Body of pancreas (tissue), 4 donors: ENCODE results near the gene ZDHHC21. TPM values are rescaled to one million over a fixed set of nuclear protein-coding genes. Genes with fewer than 3 reads are reported as not detected.

Experiments used
- ATAC-seq: fragments of 150-250 bp; one replicate; pipeline ENCODE4 v1.9.1; 2016
- DNase-seq, 4 donors: peaks; one replicate each; pipeline ENCODE4 v3.0.0-alpha.2; 2019
- H3K27ac ChIP-seq, 4 donors: fragments of 200-600 bp; sonication (generic); 1 replicate in 3 of 4; 2 replicates in 1 of 4; pipeline versions ENCODE4 v1.5.1 to v1.6.1; 2016 to 2019; ENCODE audit warnings: mild to moderate bottlenecking in 1 of 4, mixed read lengths in 1 of 4, moderate library complexity in 1 of 4
- H3K27me3 ChIP-seq, 2 donors: fragments of 200-600 bp; sonication (generic); one replicate each; pipeline ENCODE4 v1.6.0; 2016; ENCODE audit warnings: mild to moderate bottlenecking in 1 of 2
- H3K36me3 ChIP-seq, 2 donors: fragments of 200-600 bp; sonication (generic); replicated peaks in 1 of 2; 2 replicates each; pipeline ENCODE4 v1.5.1; 2016; ENCODE audit warnings: low read depth in 2 of 2; ENCODE audit not compliant: insufficient read depth in 1 of 2
- H3K4me1 ChIP-seq: fragments of 200-600 bp; sonication (generic); one replicate; pipeline ENCODE4 v1.6.0; 2016
- H3K4me3 ChIP-seq, 2 donors: fragments of 200-600 bp; sonication (generic); 1 replicate in 1 of 2; 2 replicates in 1 of 2; pipeline ENCODE4 v1.5.1; 2016 to 2019
- H3K9me3 ChIP-seq, 3 donors: fragments of 200-600 bp; sonication (generic); 1 replicate in 2 of 3; 2 replicates in 1 of 3; pipeline ENCODE4 v1.5.1; 2016
- POLR2A ChIP-seq, 3 donors: fragments of 450-650 bp; IDR thresholded peaks; one replicate each; pipeline ENCODE4 v1.6.1; 2016; ENCODE audit warnings: antibody characterized with exemption in 3 of 3, mild to moderate bottlenecking in 2 of 3
- WGBS, 2 donors: methylation state at CpG; one replicate each; pipeline ENCODE4 v1.1.5; 2017; 5-methylcytosine and 5-hydroxymethylcytosine counted together
- intact Hi-C: fragments of 100-400 bp; cut with DNase I; formaldehyde crosslinking; loops from one replicate; pipeline ENCODE4 v1.15.1; 2023
- total RNA-seq, 2 donors: library from RNA; depleted of rRNA; stranded (reverse); fragments of >200 nt; gene quantifications; one replicate each; pipeline ENCODE4 v1.1.0, GENCODE V29; 2016
- TF ChIP-seq, protein P1 (sequence below), 7 experiments: fragments of 450-650 bp in 4 of 7; fragments of 200-600 bp in 3 of 7; sonication (generic) in 3 of 7; IDR thresholded peaks; one replicate each; pipeline ENCODE4 v1.5.1; 2016 to 2019; ENCODE audit warnings: antibody characterized with exemption in 7 of 7

Gene ZDHHC21
- total RNA-seq, 2 donors from 2014 or later: 9.6 to 67.6 TPM

DNA sequence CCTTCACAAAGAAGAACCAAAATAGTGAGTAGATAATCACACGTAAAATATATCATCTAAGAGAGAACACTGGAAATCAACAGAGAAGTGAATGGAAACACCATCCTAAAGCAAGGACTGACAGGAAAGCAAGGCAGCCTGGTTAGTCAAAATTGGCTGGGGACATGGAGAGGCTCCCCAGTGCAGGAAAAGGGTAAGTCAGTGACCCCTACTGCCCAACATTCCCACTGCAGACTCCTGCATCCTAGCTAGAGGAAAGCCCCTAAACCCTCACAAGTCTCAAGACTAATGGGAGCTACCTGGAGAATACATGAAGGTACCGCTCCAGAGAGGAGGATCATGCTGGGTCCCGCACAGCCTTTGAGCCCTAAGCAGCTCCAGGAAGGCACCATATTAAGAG, 60.1 kb downstream of the ZDHHC21 start:
- DNase-seq (no peak), ATAC-seq (no peak)
- no peak overlapping the region for H3K27ac ChIP-seq
- H3K4me1 ChIP-seq: no peaks in the 10 kb centered on the region
- no peaks in the 10 kb centered on the region for H3K27me3 ChIP-seq
- no peak for TF ChIP-seq POLR2A (IDR thresholded peaks at IDR 0.05)
- TF ChIP-seq, protein P1, sequence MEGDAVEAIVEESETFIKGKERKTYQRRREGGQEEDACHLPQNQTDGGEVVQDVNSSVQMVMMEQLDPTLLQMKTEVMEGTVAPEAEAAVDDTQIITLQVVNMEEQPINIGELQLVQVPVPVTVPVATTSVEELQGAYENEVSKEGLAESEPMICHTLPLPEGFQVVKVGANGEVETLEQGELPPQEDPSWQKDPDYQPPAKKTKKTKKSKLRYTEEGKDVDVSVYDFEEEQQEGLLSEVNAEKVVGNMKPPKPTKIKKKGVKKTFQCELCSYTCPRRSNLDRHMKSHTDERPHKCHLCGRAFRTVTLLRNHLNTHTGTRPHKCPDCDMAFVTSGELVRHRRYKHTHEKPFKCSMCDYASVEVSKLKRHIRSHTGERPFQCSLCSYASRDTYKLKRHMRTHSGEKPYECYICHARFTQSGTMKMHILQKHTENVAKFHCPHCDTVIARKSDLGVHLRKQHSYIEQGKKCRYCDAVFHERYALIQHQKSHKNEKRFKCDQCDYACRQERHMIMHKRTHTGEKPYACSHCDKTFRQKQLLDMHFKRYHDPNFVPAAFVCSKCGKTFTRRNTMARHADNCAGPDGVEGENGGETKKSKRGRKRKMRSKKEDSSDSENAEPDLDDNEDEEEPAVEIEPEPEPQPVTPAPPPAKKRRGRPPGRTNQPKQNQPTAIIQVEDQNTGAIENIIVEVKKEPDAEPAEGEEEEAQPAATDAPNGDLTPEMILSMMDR (IDR thresholded peaks at IDR 0.05): no peak
- H3K9me3 ChIP-seq: no peaks in the 10 kb centered on the region
- no peaks in the 10 kb centered on the region for H3K36me3 ChIP-seq
- H3K4me3 ChIP-seq: no peak overlapping the region
- 89 to 98% methylated on average over 1 to 3 of the region's 3 CpGs for WGBS, 2 donors
- intact Hi-C loops: no loop called here

DNA sequence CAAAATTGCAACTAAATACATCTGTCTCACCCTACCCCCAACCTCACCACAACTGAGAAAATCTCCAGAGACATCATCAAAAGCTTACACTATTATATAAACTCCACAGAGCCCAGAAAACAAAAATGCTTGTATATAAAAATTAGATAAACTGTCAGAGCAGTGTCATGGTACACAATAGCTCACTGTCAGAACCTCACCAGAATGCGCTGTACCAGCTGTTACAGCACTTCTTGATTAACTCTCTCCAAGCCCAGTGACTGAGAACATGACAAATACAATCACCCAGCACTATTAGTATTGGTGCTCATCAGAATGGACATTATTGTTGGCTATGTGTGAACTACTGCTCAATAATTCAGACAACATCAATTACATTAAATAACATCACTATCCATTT, 65.7 kb downstream of the ZDHHC21 start:
- peaks cover 13% of the 10 kb centered on the region for H3K4me1 ChIP-seq
- no peaks in the 10 kb centered on the region for H3K36me3 ChIP-seq
- intact Hi-C loops: no loop called here
- DNase-seq: no peak
- ATAC-seq: peak; percentile 42
- H3K27me3 ChIP-seq: no peaks in the 10 kb centered on the region
- no peak overlapping the region for H3K4me3 ChIP-seq
- 11 to 17% methylated on average over 1 of the region's 1 CpG for WGBS, 2 donors
- H3K27ac ChIP-seq: no peak overlapping the region
- H3K9me3 ChIP-seq: no peaks in the 10 kb centered on the region
- TF ChIP-seq POLR2A (IDR thresholded peaks at IDR 0.05): no peak
- TF ChIP-seq, protein P1 (IDR thresholded peaks at IDR 0.05): no peak

DNA sequence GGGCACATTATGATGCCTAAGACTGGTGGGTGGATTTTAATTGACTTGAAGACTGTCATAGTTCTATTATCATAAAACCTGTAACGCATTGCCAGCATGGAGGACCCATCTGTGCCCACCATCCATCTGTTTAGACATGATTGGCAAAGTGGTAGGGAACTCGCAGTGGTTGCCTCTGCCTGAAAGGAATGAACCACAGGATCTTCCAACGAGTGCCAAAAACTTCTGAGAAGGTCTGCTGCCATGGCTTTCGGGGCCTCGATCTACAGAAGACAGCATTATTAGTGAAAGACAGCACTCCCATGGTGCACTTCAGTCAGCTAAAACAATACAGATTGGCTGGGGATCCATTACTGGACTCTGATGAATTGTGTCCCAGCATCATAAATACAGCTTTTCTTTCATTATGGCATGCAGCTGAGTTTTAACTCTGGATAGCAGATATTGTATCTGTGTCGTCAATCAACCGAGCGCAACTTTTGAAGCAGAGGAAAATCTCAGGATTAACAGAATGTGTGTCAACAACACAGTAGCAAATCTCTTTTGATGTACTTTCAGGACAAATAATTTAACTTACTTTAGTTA, 74.3 kb downstream of the ZDHHC21 start:
- Histone ChIP-seq H3K4me3 (no peak overlapping the region), H3K9me3 (no peaks in the 10 kb centered on the region), H3K4me1 (peaks cover 12% of the 10 kb centered on the region), H3K27ac (no peak overlapping the region), H3K36me3 (no peaks in the 10 kb centered on the region), H3K27me3 (no peaks in the 10 kb centered on the region)
- intact Hi-C loops: loop anchor here (10.0 kb wide), 1 partner anchor 146 kb away; no protein-coding TSS in a partner anchor
- WGBS, 2 donors: 79 to 85% methylated on average over 8 of the region's 8 CpGs
- no peak for ATAC-seq
- no peak for TF ChIP-seq POLR2A (IDR thresholded peaks at IDR 0.05)
- TF ChIP-seq, protein P1 (IDR thresholded peaks at IDR 0.05): no peak
- no peak for DNase-seq

DNA sequence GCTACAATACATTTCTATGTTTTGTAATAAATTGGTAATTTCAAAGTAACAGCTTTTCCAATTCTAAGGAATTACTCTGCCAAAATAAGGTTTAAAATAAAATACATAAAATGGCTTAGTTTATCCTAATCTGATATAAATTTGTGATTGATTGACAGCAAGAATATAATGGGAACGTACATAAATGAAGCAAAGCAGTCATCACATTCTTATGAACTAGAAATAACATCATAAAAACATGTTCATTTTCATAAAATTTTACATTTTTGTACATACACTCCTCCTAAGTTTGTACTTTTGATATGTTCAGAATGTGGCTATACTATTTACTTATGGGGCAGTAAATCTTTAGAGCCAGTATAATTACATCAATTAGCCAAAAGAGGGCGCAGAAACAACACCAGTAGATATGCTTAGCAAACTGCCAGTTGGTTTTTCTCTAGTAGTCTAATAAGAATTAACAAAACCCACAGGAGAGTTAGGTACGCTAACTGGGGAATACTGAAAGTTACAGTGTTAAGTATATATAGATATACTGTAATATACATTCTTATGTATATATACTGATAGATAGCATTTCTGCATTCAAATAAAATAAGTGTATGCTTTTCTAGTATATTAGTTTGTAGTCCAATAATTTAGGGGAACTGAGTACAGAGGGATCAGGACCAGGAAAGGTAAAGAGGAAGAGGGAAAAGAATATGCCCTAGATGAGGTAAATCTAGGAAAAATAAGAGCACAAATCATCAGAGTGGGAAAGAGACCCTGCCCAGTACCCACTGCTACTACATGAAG, 76.8 kb downstream of the ZDHHC21 start:
- H3K36me3 ChIP-seq: no peaks in the 10 kb centered on the region
- intact Hi-C loops: loop anchor here (10.0 kb wide), 1 partner anchor 148 kb away; no protein-coding TSS in a partner anchor
- ATAC-seq (peak; percentile 68), DNase-seq (peak in 1 of 4 donors; percentile 17)
- TF ChIP-seq POLR2A (IDR thresholded peaks at IDR 0.05): no peak
- TF ChIP-seq, protein P1 (IDR thresholded peaks at IDR 0.05): peak; percentile 26 to 68 (median 60)
- 45 to 55% methylated on average over 3 of the region's 3 CpGs for WGBS, 2 donors
- H3K27me3 ChIP-seq: no peaks in the 10 kb centered on the region
- no peaks in the 10 kb centered on the region for H3K9me3 ChIP-seq
- H3K27ac ChIP-seq: no peak overlapping the region
- peaks cover 12% of the 10 kb centered on the region for H3K4me1 ChIP-seq
- no peak overlapping the region for H3K4me3 ChIP-seq
